ENCODE measurements around the gene KCNC3. TPM values are rescaled to one million over a fixed set of nuclear protein-coding genes. Genes with fewer than 3 reads are reported as not detected.
"Not testable (repeated sequence)": the region's sequence is repeated elsewhere in the genome, so short reads cannot be mapped to it uniquely, and the experiment has no call there.

KCNC3 gene
- total and polyA plus RNA-seq, 7 experiments from 2014 or later = 1.9 to 11.1 (median 2.4) TPM; not detected in 2

- ChIA-PET CTCF (no interaction called here), POLR2A (no interaction called here)
- H3K9me3 ChIP-seq (ENCODE audit: control insufficient read depth in 2 of 3, low read length in 3 of 3) = peaks cover 0 to 14% (median 0%) of the 10 kb centered on the region in 3 experiments
- peak overlapping the region in 7 of 9 donors; percentile 53 to 96 (median 89) for H3K27ac Mint-ChIP-seq
- peak; percentile 58 for ATAC-seq
- no peaks in the 10 kb centered on the region for H3K36me3 ChIP-seq (ENCODE audit: control insufficient read depth in 2 of 3, insufficient read depth in 3 of 3, low read length in 3 of 3)
- DNase-seq = peak; percentile 58 to 93 (median 73)
- peaks cover 43 to 74% (median 66%) of the 10 kb centered on the region in 7 donors for H3K4me1 Mint-ChIP-seq
- H3K4me3 ChIP-seq (ENCODE audit: low read length) = peak overlapping the region; percentile 32
- H3K27me3 Mint-ChIP-seq = peaks cover 20 to 58% (median 44%) of the 10 kb centered on the region in 5 donors
- intact Hi-C loops (cut with micrococcal nuclease) = loop anchor here (2.0 to 10.0 kb wide), 4 partner anchors 394 to 1264 kb away; partner anchors contain the start of genes AKT1S1 (in 1 of the 2), CLDND2 (in 1 of the 2), CLEC11A (in 1 of the 2) and ETFB (in 1 of the 2)
- H3K27ac ChIP-seq (ENCODE audit: low read depth, low read length) = peak overlapping the region; percentile 46
- H3K4me1 ChIP-seq (ENCODE audit: control insufficient read depth in 2 of 2, insufficient read depth in 2 of 2, low read length in 2 of 2) = peaks cover 42 to 62% of the 10 kb centered on the region in 2 donors
- peaks cover 0 to 26% (median 10%) of the 10 kb centered on the region in 11 donors for H3K9me3 Mint-ChIP-seq
- peaks cover 15 to 28% of the 10 kb centered on the region in 2 donors for H3K27me3 ChIP-seq (ENCODE audit: control insufficient read depth in 2 of 2, insufficient read depth in 2 of 2, low read length in 2 of 2)
- H3K36me3 Mint-ChIP-seq = peaks cover 0 to 18% (median 4%) of the 10 kb centered on the region in 5 donors
- H3K4me3 Mint-ChIP-seq = peak overlapping the region; percentile 72 to 97 (median 86)
Measured at GRCh38 chr19:50330365-50331078, 1.3 kb upstream of the KCNC3 start.

DNA sequence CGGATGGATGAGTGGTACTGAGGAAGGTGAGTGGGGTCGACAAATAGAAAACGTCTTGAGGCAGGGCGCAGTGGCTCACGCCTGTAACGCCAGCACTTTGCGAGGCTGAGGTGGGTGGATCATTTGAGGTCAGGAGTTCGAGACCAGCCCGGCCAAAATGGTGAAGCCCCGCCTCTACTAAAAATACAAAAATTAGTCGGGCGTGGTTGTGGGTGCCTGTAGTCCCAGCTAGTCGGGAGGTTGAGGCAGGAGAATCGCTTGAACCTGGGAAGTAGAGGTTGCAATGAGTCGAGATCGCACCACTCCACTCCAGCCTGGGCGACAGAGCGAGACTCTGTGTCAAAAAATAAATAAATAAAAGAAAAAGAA is 733 bp upstream of the KCNC3 start:
- H3K27me3 Mint-ChIP-seq = peaks cover 20 to 56% (median 37%) of the 10 kb centered on the region in 5 donors
- CTCF ChIA-PET; H3K36me3 ChIP-seq (ENCODE audit: control insufficient read depth in 2 of 3, insufficient read depth in 3 of 3, low read length in 3 of 3); DNase-seq; POLR2A ChIA-PET; ATAC-seq; H3K27ac ChIP-seq (ENCODE audit: low read depth, low read length): not testable (repeated sequence)
- peaks cover 15 to 28% of the 10 kb centered on the region in 2 donors for H3K27me3 ChIP-seq (ENCODE audit: control insufficient read depth in 2 of 2, insufficient read depth in 2 of 2, low read length in 2 of 2)
- peak overlapping the region; percentile 39 for H3K4me3 ChIP-seq (ENCODE audit: low read length)
- peaks cover 0 to 13% (median 0%) of the 10 kb centered on the region in 5 donors for H3K36me3 Mint-ChIP-seq
- H3K9me3 Mint-ChIP-seq = peaks cover 0 to 26% (median 10%) of the 10 kb centered on the region in 11 donors
- peaks cover 42 to 62% of the 10 kb centered on the region in 2 donors for H3K4me1 ChIP-seq (ENCODE audit: control insufficient read depth in 2 of 2, insufficient read depth in 2 of 2, low read length in 2 of 2)
- peaks cover 43 to 72% (median 68%) of the 10 kb centered on the region in 7 donors for H3K4me1 Mint-ChIP-seq
- peaks cover 0 to 14% (median 0%) of the 10 kb centered on the region in 3 experiments for H3K9me3 ChIP-seq (ENCODE audit: control insufficient read depth in 2 of 3, low read length in 3 of 3)
- peak overlapping the region; percentile 55 to 96 (median 87) for H3K27ac Mint-ChIP-seq
- H3K4me3 Mint-ChIP-seq = peak overlapping the region; percentile 72 to 97 (median 86)
- intact Hi-C loops (cut with micrococcal nuclease) = loop anchor here (1.0 to 10.0 kb wide), 11 partner anchors 27 to 1265 kb away; partner anchors contain the start of genes JOSD2 (in 2 of the 2), NR1H2 (in 2 of the 2), AKT1S1 (in 1 of the 2) and ATF5 (in 1 of the 2)

GRCh38 chr19:50328873-50329145 is 368 bp downstream of the KCNC3 start:
- Mint-ChIP-seq H3K36me3 (peaks cover 0 to 13% (median 0%) of the 10 kb centered on the region in 5 donors), H3K9me3 (peaks cover 0 to 26% (median 10%) of the 10 kb centered on the region in 11 donors), H3K4me1 (peaks cover 39 to 72% (median 69%) of the 10 kb centered on the region in 7 donors), H3K4me3 (peak overlapping the region; percentile 72 to 97 (median 86)), H3K27me3 (peaks cover 20 to 64% (median 43%) of the 10 kb centered on the region in 5 donors), H3K27ac (peak overlapping the region in 2 of 9 donors; percentile 84 to 96)
- CTCF ChIA-PET = interaction anchor here (1.0 kb wide), 2 partner anchors 29 to 181 kb away, joined by 3 to 4 read pairs; no protein-coding TSS in a partner anchor
- Histone ChIP-seq H3K27me3 (ENCODE audit: control insufficient read depth in 2 of 2, insufficient read depth in 2 of 2, low read length in 2 of 2) (peaks cover 15 to 28% of the 10 kb centered on the region in 2 donors), H3K4me1 (ENCODE audit: control insufficient read depth in 2 of 2, insufficient read depth in 2 of 2, low read length in 2 of 2) (peaks cover 37 to 57% of the 10 kb centered on the region in 2 donors), H3K9me3 (ENCODE audit: control insufficient read depth in 2 of 3, low read length in 3 of 3) (peaks cover 0 to 14% (median 0%) of the 10 kb centered on the region in 3 experiments), H3K36me3 (ENCODE audit: control insufficient read depth in 2 of 3, insufficient read depth in 3 of 3, low read length in 3 of 3) (no peaks in the 10 kb centered on the region), H3K27ac (ENCODE audit: low read depth, low read length) (no peak overlapping the region), H3K4me3 (ENCODE audit: low read length) (no peak overlapping the region)
- POLR2A ChIA-PET = interaction anchor here (0.7 to 1.2 kb wide), 2 partner anchors 29 to 182 kb away, joined by 4 read pairs; partner anchors contain the start of gene JOSD2
- DNase-seq (peak in 1 of 9 donors; percentile 58), ATAC-seq (no peak)
- intact Hi-C loops (cut with micrococcal nuclease) = loop anchor here (1.0 to 5.0 kb wide), 7 partner anchors 28 to 779 kb away; partner anchors contain the start of genes JOSD2 (in 2 of the 2), NR1H2 (in 2 of the 2), ATF5 (in 1 of the 2) and CTU1 (in 1 of the 2)

- Mint-ChIP-seq H3K36me3 (peaks cover 0 to 13% (median 0%) of the 10 kb centered on the region in 5 donors), H3K27me3 (peaks cover 20 to 64% (median 43%) of the 10 kb centered on the region in 5 donors), H3K4me1 (peaks cover 35 to 69% (median 64%) of the 10 kb centered on the region in 7 donors), H3K9me3 (peaks cover 0 to 26% (median 8%) of the 10 kb centered on the region in 11 donors), H3K4me3 (no peak overlapping the region), H3K27ac (no peak overlapping the region)
- CTCF ChIA-PET = interaction anchor here (1.0 kb wide), 2 partner anchors 29 to 181 kb away, joined by 3 to 4 read pairs; no protein-coding TSS in a partner anchor
- intact Hi-C loops (cut with micrococcal nuclease) = loop anchor here in 1 of 2 donors (5.0 kb wide), 1 partner anchor 401 kb away; the partner anchor contains the start of genes ATF5 and NUP62
- Histone ChIP-seq H3K36me3 (ENCODE audit: control insufficient read depth in 2 of 3, insufficient read depth in 3 of 3, low read length in 3 of 3) (no peaks in the 10 kb centered on the region), H3K4me1 (ENCODE audit: control insufficient read depth in 2 of 2, insufficient read depth in 2 of 2, low read length in 2 of 2) (peaks cover 34 to 57% of the 10 kb centered on the region in 2 donors), H3K27ac (ENCODE audit: low read depth, low read length) (no peak overlapping the region), H3K4me3 (ENCODE audit: low read length) (no peak overlapping the region), H3K9me3 (ENCODE audit: control insufficient read depth in 2 of 3, low read length in 3 of 3) (peaks cover 0 to 14% (median 0%) of the 10 kb centered on the region in 3 experiments), H3K27me3 (ENCODE audit: control insufficient read depth in 2 of 2, insufficient read depth in 2 of 2, low read length in 2 of 2) (peaks cover 15 to 28% of the 10 kb centered on the region in 2 donors)
- POLR2A ChIA-PET = interaction anchor here (1.2 kb wide), 1 partner anchor 183 kb away, joined by 4 read pairs; the partner anchor contains the start of gene JOSD2
- ATAC-seq = no peak
- peak in 1 of 9 donors; percentile 48 for DNase-seq
Measured at GRCh38 chr19:50328224-50328872, 829 bp downstream of the KCNC3 start.

DNA sequence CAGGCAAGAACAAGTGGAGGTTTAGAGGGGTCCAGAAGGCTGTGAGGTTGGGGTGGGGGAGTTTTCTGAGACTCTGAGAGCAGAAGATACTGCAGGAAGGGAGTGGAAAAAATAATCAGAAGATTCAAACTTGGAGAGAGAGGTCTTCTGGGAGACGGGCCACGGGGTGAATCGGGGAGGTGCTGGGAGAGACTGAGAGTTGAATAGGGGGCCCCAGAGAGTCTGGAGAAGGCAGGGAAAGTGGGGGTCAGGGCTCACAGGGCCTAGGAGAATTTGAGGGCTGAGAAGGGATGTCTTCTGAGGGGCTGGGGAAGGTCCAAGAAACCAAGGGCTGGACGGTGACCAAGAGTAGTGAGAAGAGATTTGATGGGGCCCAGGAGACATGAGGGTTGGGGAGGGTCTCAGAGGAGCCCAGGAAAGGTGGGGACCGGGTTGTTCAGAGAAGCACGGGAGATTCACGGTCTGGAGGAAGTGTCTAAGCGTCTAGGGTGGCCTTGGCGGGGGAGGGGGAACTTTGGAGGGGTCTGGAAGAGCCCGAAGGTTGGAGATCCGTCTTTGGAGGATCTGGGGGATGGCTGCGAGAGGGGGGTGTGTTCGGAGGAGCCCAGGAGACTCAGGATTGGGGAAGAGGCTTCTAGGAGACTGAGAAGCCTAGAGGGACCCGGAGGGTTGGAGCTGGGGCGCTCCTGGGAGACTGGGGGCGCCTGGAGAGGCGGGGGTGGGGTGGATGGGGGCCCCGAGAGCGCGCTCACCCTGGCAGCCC is 1.5 kb downstream of the KCNC3 start:
- H3K9me3 Mint-ChIP-seq = peaks cover 0 to 26% (median 7%) of the 10 kb centered on the region in 11 donors
- ChIA-PET POLR2A (interaction anchor here (1.2 kb wide), 1 partner anchor 183 kb away, joined by 4 read pairs; the partner anchor contains the start of gene JOSD2), CTCF (interaction anchor here (1.0 kb wide), 1 partner anchor 30 kb away, joined by 4 read pairs; no protein-coding TSS in a partner anchor)
- no peaks in the 10 kb centered on the region for H3K36me3 ChIP-seq (ENCODE audit: control insufficient read depth in 2 of 3, insufficient read depth in 3 of 3, low read length in 3 of 3)
- no peak overlapping the region for H3K4me3 ChIP-seq (ENCODE audit: low read length)
- H3K4me1 Mint-ChIP-seq = peaks cover 35 to 64% (median 58%) of the 10 kb centered on the region in 7 donors
- peaks cover 14 to 27% of the 10 kb centered on the region in 2 donors for H3K27me3 ChIP-seq (ENCODE audit: control insufficient read depth in 2 of 2, insufficient read depth in 2 of 2, low read length in 2 of 2)
- peak overlapping the region in 5 of 9 donors; percentile 19 to 74 (median 32) for H3K27ac Mint-ChIP-seq
- H3K36me3 Mint-ChIP-seq = peaks cover 0 to 13% (median under 1%) of the 10 kb centered on the region in 5 donors
- H3K27ac ChIP-seq (ENCODE audit: low read depth, low read length) = no peak overlapping the region
- ATAC-seq (no peak), DNase-seq (no peak)
- peak overlapping the region; percentile 14 to 88 (median 70) for H3K4me3 Mint-ChIP-seq
- peaks cover 30 to 50% of the 10 kb centered on the region in 2 donors for H3K4me1 ChIP-seq (ENCODE audit: control insufficient read depth in 2 of 2, insufficient read depth in 2 of 2, low read length in 2 of 2)
- peaks cover 0 to 14% (median 0%) of the 10 kb centered on the region in 3 experiments for H3K9me3 ChIP-seq (ENCODE audit: control insufficient read depth in 2 of 3, low read length in 3 of 3)
- intact Hi-C loops (cut with micrococcal nuclease) = loop anchor here in 1 of 2 donors (5.0 kb wide), 1 partner anchor 400 kb away; the partner anchor contains the start of genes ATF5 and NUP62
- H3K27me3 Mint-ChIP-seq = peaks cover 20 to 61% (median 43%) of the 10 kb centered on the region in 5 donors
